Measurements from ENCODE around the gene HTR1B.

- TF ChIP-seq POLR2A (IDR thresholded peaks at IDR 0.05) (no peak), CTCF (IDR thresholded peaks at IDR 0.05) (no peak)
Measured at GRCh38 chr6:77463861-77464494, 687 bp upstream of the HTR1B start.
